HG02970 (cell line): ENCODE data around the gene PTPMT1.
A peak's percentile ranks its signal among the peaks of the same experiment; 100 is the strongest.

Source experiments
- ATAC-seq: cut with Tn5 transposase; IDR thresholded peaks from one replicate; pipeline ENCODE4 v1.9.1; 2021; ENCODE audit warnings: mild to moderate bottlenecking, moderate library complexity, moderate number of reproducible peaks; ENCODE audit not compliant: unreplicated experiment, low FRiP score

PTPMT1 gene

GRCh38 chr11:47577460-47578041 lies 12.2 kb downstream of the PTPMT1 start:
- no peak for ATAC-seq

- peak; percentile 85 for ATAC-seq
These were observed 13.4 kb downstream of the PTPMT1 start, which contains the start of the genes KBTBD4 and NDUFS3 for GRCh38 chr11:47578524-47579494. TSS of gene KBTBD4 (minus strand) at chr11:47578970. CDS start at chr11:47578951, 19 bp downstream. TSS of gene NDUFS3 (plus strand) at chr11:47579074. CDS start at chr11:47579092, 18 bp downstream.

- no peak for ATAC-seq
These were observed 18.4 kb downstream of the PTPMT1 start for GRCh38 chr11:47583844-47584243.

- ATAC-seq = no peak
These were observed 20.9 kb downstream of the PTPMT1 start, which contains the start of gene FAM180B for GRCh38 chr11:47586098-47586855. TSS of gene FAM180B (plus strand) at chr11:47586678. CDS start at chr11:47586769, 91 bp downstream.

- no peak for ATAC-seq
These were observed 21.8 kb downstream of the PTPMT1 start for GRCh38 chr11:47587039-47587716.

GRCh38 chr11:47587723-47588326 lies 22.4 kb downstream of the PTPMT1 start:
- no peak for ATAC-seq

GRCh38 chr11:47589118-47589517 lies 23.7 kb downstream of the PTPMT1 start:
- ATAC-seq = no peak

- no peak for ATAC-seq
These were observed 24.2 kb downstream of the PTPMT1 start for GRCh38 chr11:47589584-47589976.

- ATAC-seq = no peak
These were observed 24.8 kb downstream of the PTPMT1 start for GRCh38 chr11:47589977-47590861.

GRCh38 chr11:47591764-47592163 lies 26.4 kb downstream of the PTPMT1 start:
- no peak for ATAC-seq

- no peak for ATAC-seq
These were observed 26.9 kb downstream of the PTPMT1 start for GRCh38 chr11:47592251-47592650.

- no peak for ATAC-seq
These were observed 27.6 kb downstream of the PTPMT1 start for GRCh38 chr11:47592970-47593369.

- ATAC-seq = no peak
These were observed 28.1 kb downstream of the PTPMT1 start for GRCh38 chr11:47593492-47593933.

GRCh38 chr11:47593934-47594855 lies 28.8 kb downstream of the PTPMT1 start, which contains the start of gene C1QTNF4:
TSS of gene C1QTNF4 (minus strand) at chr11:47594411. CDS start at chr11:47590810, 3,601 bp downstream.
- no peak for ATAC-seq

- no peak for ATAC-seq
These were observed 29.6 kb downstream of the PTPMT1 start for GRCh38 chr11:47595029-47595428.

- no peak for ATAC-seq
These were observed 30.6 kb downstream of the PTPMT1 start for GRCh38 chr11:47595967-47596366.

GRCh38 chr11:47599902-47600301 lies 34.5 kb downstream of the PTPMT1 start:
- ATAC-seq = no peak
